Stimulated activated CD4-positive, alpha-beta T cell treated with anti-CD3 and anti-CD28 coated beads, Interleukin-12 subunit alpha, Interleukin-12 subunit beta, amount 100 ng/mL, for 24 hours (primary cell): ENCODE results near the gene SYT2.
"Not testable (repeated sequence)": the region's sequence is repeated elsewhere in the genome, so short reads cannot be mapped to it uniquely, and the experiment has no call there.

Experiments
- DNase-seq, 2 experiments: peaks; one replicate each; pipeline ENCODE4 v3.0.0-alpha.2; 2020; ENCODE audit warnings: low read depth in 2 of 2

The SYT2 gene

GRCh38 chr1:202592146-202592545 lies 118.1 kb downstream of the SYT2 start:
- no peak for DNase-seq

DNA sequence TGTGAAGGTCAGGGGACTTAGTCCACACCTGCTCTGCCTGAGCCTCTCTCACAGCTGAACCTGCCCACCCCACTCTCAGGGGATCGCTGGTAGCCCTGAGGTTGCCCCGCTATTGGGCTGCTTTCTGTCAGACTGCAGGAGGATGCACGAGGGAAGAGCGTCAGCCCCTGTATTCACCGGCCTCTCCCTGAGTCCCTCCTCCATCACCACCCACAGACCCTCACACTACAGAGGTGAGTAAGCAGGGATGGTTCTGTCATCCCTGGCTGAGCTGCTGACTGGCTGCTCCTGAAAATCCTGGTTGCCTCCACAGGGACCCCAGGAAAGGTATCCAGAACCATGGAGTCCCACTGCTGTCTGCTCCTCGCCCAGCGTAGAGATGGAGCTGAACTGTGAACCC lies 118.7 kb downstream of the SYT2 start:
- no peak for DNase-seq

DNA sequence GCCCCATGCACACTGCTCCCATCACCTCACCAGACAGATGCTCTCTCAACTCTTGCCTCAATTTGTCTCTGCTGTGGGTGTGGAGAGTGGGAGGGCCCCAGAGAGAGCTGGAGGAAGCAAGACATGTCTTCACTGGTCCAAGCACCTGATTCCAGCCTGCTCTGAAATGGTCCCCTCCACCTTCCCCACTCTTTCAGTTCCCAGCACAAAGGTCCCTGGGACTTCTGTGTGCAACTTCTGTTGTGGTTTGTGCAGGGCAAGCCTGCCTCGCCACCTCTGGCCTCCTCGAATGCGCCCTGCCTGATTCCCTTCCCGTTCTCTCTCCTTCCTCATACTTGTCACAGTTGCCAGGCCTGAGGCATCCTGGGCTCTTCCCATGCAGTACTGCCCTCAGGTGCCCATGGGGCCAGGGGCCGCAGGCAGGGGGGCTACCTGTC lies 119.3 kb downstream of the SYT2 start:
- no peak for DNase-seq

GRCh38 chr1:202590126-202590525 lies 120.1 kb downstream of the SYT2 start:
- DNase-seq = no peak

DNA sequence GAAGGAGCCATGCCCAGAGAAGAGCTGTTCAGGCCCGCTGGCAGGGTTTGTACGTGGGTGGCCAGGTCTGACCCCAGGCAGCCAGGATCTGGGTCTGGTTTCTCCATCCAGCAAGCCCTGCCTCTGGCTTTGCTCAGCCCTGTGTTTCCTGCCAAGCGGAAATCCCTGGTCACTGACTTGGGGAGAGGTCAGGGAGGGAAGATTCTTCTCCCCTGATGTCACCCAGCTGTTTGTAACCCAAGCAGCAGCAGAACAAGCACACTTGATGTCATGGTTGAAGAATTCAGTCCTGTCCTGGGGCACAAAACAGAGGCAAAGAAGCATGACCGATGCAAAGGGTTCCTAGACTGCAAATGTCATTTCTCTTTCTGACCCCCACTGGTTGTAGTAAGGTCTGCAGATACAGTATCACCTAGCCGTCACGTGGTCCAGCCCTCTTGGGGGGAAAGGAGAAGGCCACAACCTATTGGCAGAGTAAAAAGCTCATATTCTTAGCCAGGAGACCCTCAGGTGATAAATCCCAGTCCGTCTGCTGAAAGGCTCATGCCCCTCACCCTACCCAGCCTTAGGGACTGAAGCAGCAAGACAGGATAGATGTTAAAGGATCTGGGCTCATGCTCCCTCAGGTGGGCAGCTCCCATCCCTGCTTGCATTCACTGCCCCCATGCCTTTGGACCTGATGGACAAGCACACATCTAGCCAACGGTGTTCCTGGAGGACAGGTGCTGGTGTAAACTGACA lies 120.9 kb downstream of the SYT2 start:
- DNase-seq = no peak

DNA sequence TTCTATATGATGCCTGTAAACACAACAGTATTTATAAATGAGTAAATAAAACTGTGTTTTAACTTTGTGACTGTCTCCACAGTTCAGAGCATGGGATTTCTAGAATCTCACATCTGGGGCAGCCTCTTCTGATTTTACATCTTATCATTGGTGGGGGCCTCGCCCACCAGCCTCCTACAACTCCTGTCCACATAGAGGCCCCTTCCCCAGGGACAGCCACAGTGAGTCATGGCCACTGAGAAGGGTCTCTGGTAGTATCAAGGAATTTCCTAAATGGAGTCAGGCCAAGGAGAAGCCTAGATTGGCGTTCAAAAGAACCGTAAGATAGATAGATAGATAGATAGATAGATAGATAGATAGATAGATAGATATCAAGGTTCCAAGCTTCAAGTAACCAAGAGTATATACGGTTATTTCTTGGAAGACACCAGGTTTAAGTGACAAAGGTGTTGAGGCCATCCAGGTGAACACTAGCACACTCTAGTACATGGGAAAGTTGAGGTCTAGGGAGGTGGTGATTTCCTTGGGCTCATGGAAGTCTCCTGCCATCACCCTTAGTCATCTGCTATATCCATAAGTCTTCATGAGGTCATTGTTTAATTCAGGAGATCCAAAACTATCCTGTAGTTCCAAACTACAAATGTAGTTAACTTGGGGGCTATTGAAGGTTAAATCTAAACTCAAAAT lies 121.6 kb downstream of the SYT2 start:
- no peak for DNase-seq

GRCh38 chr1:202587859-202588485 lies 122.3 kb downstream of the SYT2 start:
- DNase-seq = no peak

- no peak for DNase-seq
Measured at GRCh38 chr1:202586871-202587270, 123.4 kb downstream of the SYT2 start.

- DNase-seq = no peak
Measured at GRCh38 chr1:202586018-202586821, 124.0 kb downstream of the SYT2 start.

DNA sequence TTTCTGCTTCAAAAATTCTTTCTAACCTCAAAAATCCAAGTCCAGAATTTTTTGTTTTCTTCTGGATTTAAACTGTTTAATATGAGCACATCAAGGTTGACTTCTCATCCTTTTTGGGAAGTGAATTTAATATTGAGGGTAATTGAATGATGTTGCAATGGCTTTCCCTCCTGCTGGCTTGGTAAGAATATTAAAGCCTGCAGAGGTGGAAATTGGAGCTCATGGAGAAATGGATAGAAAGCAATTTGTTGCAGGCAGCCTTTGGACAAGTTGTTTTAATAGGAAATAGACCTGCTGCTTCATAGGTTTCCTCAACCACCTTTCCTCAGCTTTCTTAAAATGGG lies 124.7 kb downstream of the SYT2 start:
- no peak for DNase-seq

- no peak for DNase-seq
Measured at GRCh38 chr1:202584707-202585589, 125.3 kb downstream of the SYT2 start.

DNA sequence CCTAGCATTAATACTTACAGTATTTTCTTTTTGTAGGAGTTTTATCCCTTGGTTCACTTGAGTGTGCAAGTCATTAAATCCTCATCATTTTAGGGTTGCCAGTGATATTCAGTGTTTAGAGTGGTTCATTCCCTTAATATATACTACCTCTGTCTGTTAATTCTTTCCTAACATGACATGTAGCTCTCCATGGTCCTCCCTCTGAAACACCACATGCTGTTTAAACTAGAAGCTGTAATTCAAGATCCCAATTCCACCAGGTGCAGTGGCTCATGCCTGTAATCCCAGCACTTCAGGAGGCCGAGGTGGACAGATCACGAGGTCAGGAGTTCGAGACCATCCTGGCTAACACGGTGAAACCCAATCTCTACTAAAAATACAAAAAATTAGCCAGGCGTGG lies 127.9 kb downstream of the SYT2 start:
- DNase-seq = not testable (repeated sequence)

DNA sequence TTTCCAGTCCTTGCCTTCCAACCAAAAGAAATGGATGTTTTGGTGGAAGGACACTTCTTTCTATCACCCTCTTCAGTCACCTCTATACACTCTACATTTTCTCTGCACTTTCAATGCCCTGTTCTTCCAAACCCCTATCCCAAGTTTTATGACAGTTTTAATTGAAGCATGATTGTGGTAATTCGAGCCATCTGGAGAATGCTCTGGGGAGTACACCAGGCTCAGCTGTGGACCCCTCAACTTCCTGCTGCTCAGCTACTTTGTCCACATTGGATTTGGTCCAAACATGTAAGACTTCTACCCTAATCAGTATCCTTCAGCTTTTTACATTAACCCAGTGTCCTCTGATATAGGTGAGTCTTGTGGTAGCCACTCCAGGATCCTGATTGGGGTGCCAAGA lies 129.6 kb downstream of the SYT2 start:
- DNase-seq = no peak

DNA sequence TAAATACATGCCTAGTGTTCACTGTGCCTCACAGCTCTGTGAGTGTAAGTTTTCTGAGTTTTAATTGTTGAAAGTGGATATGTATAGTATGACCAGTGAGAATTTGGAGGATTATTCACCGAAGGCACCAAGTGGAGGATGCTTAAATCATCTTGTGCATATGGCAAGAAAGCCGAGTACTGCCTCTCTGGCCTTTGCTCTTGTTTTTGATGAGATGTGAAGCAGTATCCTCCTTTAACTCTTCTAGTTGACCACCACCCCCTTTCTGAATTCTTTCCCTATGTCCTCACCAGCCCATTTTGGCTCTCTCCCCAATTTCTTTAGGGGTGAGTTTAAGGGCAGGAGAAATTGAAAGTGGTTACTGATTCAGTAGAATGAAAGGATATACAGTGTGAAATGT lies 130.4 kb downstream of the SYT2 start:
- DNase-seq = no peak

- DNase-seq = no peak
Measured at GRCh38 chr1:202578565-202578964, 131.7 kb downstream of the SYT2 start.

GRCh38 chr1:202578001-202578504 lies 132.2 kb downstream of the SYT2 start:
- DNase-seq = no peak

DNA sequence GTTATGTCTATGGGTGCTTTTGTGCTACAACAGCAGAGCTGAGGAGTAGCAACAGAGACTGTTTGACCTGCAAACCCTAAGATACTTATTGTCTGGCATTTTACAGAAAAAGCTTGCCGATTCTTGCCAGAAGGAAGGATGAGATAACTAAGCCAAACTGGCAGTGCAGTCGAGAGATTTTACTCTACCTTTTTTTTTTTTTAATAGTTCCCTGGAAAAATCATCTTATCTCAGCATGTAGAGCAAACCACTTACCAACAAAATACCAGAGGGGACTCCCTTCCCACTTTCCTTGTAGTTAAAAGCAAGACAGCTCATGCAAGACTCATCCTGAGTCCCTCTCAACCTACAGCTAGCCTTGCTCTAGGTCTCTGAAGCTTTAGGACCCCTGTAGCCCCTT lies 132.9 kb downstream of the SYT2 start:
- no peak for DNase-seq

DNA sequence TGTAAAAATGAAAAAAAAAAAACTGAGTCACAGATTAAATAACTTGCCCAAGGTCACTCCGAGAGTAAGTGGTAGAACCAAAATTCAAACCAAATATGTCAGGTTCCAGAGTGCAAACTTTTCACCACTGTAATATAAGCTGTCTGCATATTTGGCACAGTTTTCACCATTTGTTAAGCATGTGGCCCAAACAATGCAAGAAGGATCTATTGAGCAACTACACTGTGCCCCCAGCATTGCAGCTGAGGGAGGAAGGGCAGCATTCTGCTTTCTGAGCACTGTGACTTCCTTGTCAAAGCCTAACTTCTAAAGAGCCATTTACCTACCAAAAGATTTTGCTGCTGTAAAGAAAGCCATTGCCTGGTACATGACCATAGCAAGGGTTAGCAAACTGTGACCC lies 133.4 kb downstream of the SYT2 start:
- no peak for DNase-seq

- no peak for DNase-seq
Measured at GRCh38 chr1:202575918-202576653, 134.2 kb downstream of the SYT2 start.

- no peak for DNase-seq
Measured at GRCh38 chr1:202572867-202573266, 137.4 kb downstream of the SYT2 start.
